IMR-90 (cell line): ENCODE results near the gene OSTM1. TPM values are rescaled to one million over a fixed set of nuclear protein-coding genes. Genes with fewer than 3 reads are reported as not detected.

Source experiments
- ATAC-seq: fragments of 200-7000 bp; cut with Tn5 transposase; 2 replicates; pipeline ENCODE4 v1.9.1; 2020; ENCODE audit warnings: low read depth, mild to moderate bottlenecking, moderate library complexity
- BruUV-seq: library from RNA; stranded (reverse); fragments of 400-500 nt; replicated peaks from 2 replicates; lab custom pipeline; 2021; lab: Mats Ljungman, UMichigan
- CTCF ChIA-PET: fragments of 300-600 bp; formaldehyde crosslinking; extraction: SDS; loops from one replicate; lab custom pipeline; 2021; ENCODE audit warnings: antibody characterized with exemption; lab: Yijun Ruan, JAX
- POLR2A ChIA-PET: fragments of 300-600 bp; sonication (Branson Sonifier 250); formaldehyde crosslinking; loops from one replicate; lab custom pipeline; 2022; ENCODE audit warnings: antibody characterized with exemption; ENCODE audit not compliant: unreplicated experiment; lab: Charles Lee
- DNase-seq: peaks from one replicate; pipeline ENCODE4 v3.0.0; 2013
- H2AFZ ChIP-seq: replicated peaks from 2 replicates; pipeline ENCODE3; 2013; ENCODE audit warnings: low read length, mild to moderate bottlenecking; ENCODE audit not compliant: poor library complexity
- H2AK5ac ChIP-seq: 2 replicates; pipeline ENCODE4 v1.6.1; 2013; ENCODE audit warnings: low read depth, low read length, inconsistent platforms
- H2AK9ac ChIP-seq: replicated peaks from 2 replicates; pipeline ENCODE3; 2013; ENCODE audit warnings: mild to moderate bottlenecking, low read depth, low read length, moderate library complexity; ENCODE audit not compliant: poor library complexity
- H2BK120ac ChIP-seq: 2 replicates; pipeline ENCODE4 v1.6.1; 2013; ENCODE audit warnings: low read depth, low read length, inconsistent platforms
- H2BK15ac ChIP-seq: 3 replicates; pipeline ENCODE4 v1.6.1; 2013; ENCODE audit warnings: low read depth, low read length, inconsistent platforms
- H2BK20ac ChIP-seq: 2 replicates; pipeline ENCODE4 v1.6.1; 2013; ENCODE audit warnings: low read depth, mild to moderate bottlenecking, inconsistent platforms, low read length, moderate library complexity
- H2BK5ac ChIP-seq: 2 replicates; pipeline ENCODE4 v1.6.1; 2013; ENCODE audit warnings: mild to moderate bottlenecking, low read depth, low read length, inconsistent platforms; ENCODE audit not compliant: poor library complexity, severe bottlenecking
- H3K14ac ChIP-seq: replicated peaks from 2 replicates; pipeline ENCODE4 v1.6.1; 2013; ENCODE audit warnings: low read depth, low read length, inconsistent platforms
- H3K18ac ChIP-seq: 2 replicates; pipeline ENCODE4 v1.6.1; 2013; ENCODE audit warnings: low read depth, low read length, control low read depth
- H3K23ac ChIP-seq: 2 replicates; pipeline ENCODE4 v1.6.1; 2013; ENCODE audit warnings: low read depth, low read length, inconsistent platforms
- H3K27ac ChIP-seq: 2 replicates; pipeline ENCODE4 v1.5.1; 2013; ENCODE audit warnings: mild to moderate bottlenecking, control low read depth, low read length; ENCODE audit not compliant: insufficient read depth
- H3K27me3 ChIP-seq: 2 replicates; pipeline ENCODE4 v1.6.1; 2013; ENCODE audit warnings: low read length; ENCODE audit not compliant: control insufficient read depth, insufficient read depth
- H3K36me3 ChIP-seq: 2 replicates; pipeline ENCODE4 v1.6.1; 2013; ENCODE audit warnings: low read length, mixed read lengths; ENCODE audit not compliant: control insufficient read depth, insufficient read depth
- H3K4ac ChIP-seq: 2 replicates; pipeline ENCODE4 v1.6.1; 2013; ENCODE audit warnings: low read depth, low read length, inconsistent platforms
- H3K4me1 ChIP-seq: 2 replicates; pipeline ENCODE4 v1.6.1; 2013; ENCODE audit warnings: low read length, mixed read lengths; ENCODE audit not compliant: control insufficient read depth, insufficient read depth
- H3K4me2 ChIP-seq: 2 replicates; pipeline ENCODE4 v1.6.1; 2013; ENCODE audit warnings: low read depth, mild to moderate bottlenecking, control low read depth, low read length, moderate library complexity
- H3K4me3 ChIP-seq: 2 replicates; pipeline ENCODE4 v1.5.1; 2013; ENCODE audit warnings: low read depth, mild to moderate bottlenecking, control low read depth, low read length, moderate library complexity; ENCODE audit not compliant: insufficient read depth
- H3K56ac ChIP-seq: 2 replicates; pipeline ENCODE4 v1.6.1; 2013; ENCODE audit warnings: low read length, inconsistent platforms; ENCODE audit not compliant: insufficient read depth; ENCODE audit errors: extremely low read depth
- H3K79me1 ChIP-seq, 2 experiments: 2 replicates each; pipeline ENCODE4 v1.6.1; 2013; ENCODE audit warnings: low read length in 2 of 2, inconsistent platforms in 1 of 2, low read depth in 1 of 2
- H3K9ac ChIP-seq: 2 replicates; pipeline ENCODE4 v1.6.1; 2013; ENCODE audit warnings: low read depth, low read length, control low read depth
- H3K9me1 ChIP-seq: 2 replicates; pipeline ENCODE4 v1.6.1; 2013; ENCODE audit warnings: low read length, inconsistent platforms; ENCODE audit not compliant: insufficient read depth
- H3K9me3 ChIP-seq: 2 replicates; pipeline ENCODE4 v1.6.1; 2013; ENCODE audit warnings: low read length; ENCODE audit not compliant: control insufficient read depth, insufficient read depth
- H4K20me1 ChIP-seq: 2 replicates; pipeline ENCODE4 v1.6.1; 2013; ENCODE audit warnings: low read length, inconsistent platforms; ENCODE audit not compliant: insufficient read depth
- H4K5ac ChIP-seq: 2 replicates; pipeline ENCODE4 v1.6.1; 2013; ENCODE audit warnings: mild to moderate bottlenecking, low read depth, low read length, control low read depth
- H4K8ac ChIP-seq, 2 experiments: 2 replicates each; pipeline ENCODE4 v1.6.1; 2013; ENCODE audit warnings: low read depth in 2 of 2, low read length in 2 of 2, control low read depth in 1 of 2, inconsistent platforms in 1 of 2
- H4K91ac ChIP-seq: 2 replicates; pipeline ENCODE4 v1.6.1; 2013; ENCODE audit warnings: low read depth, low read length, inconsistent platforms; ENCODE audit not compliant: insufficient read depth
- CHD1 ChIP-seq: IDR thresholded peaks from 2 replicates; pipeline ENCODE4 v1.6.1; 2012; ENCODE audit warnings: low read depth, low read length, improper control_type of control experiment
- MAFK ChIP-seq: IDR thresholded peaks from 2 replicates; pipeline ENCODE4 v1.6.1; 2012; ENCODE audit warnings: low read depth, low read length, improper control_type of control experiment
- MAZ ChIP-seq: IDR thresholded peaks from 2 replicates; pipeline ENCODE4 v1.6.1; 2012; ENCODE audit warnings: low read depth, mild to moderate bottlenecking, low read length, improper control_type of control experiment, moderate library complexity, borderline replicate concordance
- NFE2L2 ChIP-seq: fragments of 150-350 bp; IDR thresholded peaks from 2 replicates; pipeline ENCODE4 v1.6.1; 2016; ENCODE audit warnings: low read depth, mild to moderate bottlenecking, low read length
- POLR2A ChIP-seq: IDR thresholded peaks from 2 replicates; pipeline ENCODE4 v1.6.1; 2012; ENCODE audit warnings: mild to moderate bottlenecking, low read depth, low read length
- RCOR1 ChIP-seq: IDR thresholded peaks from 2 replicates; pipeline ENCODE4 v1.6.1; 2012; ENCODE audit warnings: mild to moderate bottlenecking, low read length, improper control_type of control experiment; ENCODE audit not compliant: insufficient replicate concordance
- RFX5 ChIP-seq: IDR thresholded peaks from 2 replicates; pipeline ENCODE4 v1.8.0; 2012; ENCODE audit warnings: low read depth, mild to moderate bottlenecking, low read length, moderate library complexity
- SMC3 ChIP-seq: fragments of 150-350 bp; IDR thresholded peaks from 2 replicates; pipeline ENCODE4 v1.6.1; 2016; ENCODE audit warnings: low read depth, mild to moderate bottlenecking, antibody characterized with exemption, low read length, moderate library complexity
- WGBS, 2 experiments: methylation state at CpG; one replicate each; pipeline versions ENCODE4 v1.1.5 to v1.1.7; 2013; ENCODE audit warnings: missing lambda C conversion rate in 2 of 2; ENCODE audit not compliant: insufficient read length in 1 of 2; ENCODE audit errors: extremely low coverage in 2 of 2; 5-methylcytosine and 5-hydroxymethylcytosine counted together
- dilution Hi-C: fragments of 300-500 bp; cut with HindIII; formaldehyde crosslinking; loops from one replicate; pipeline ENCODE4 v1.14.3; 2018; ENCODE audit warnings: low sequenced_read_pairs; ENCODE audit not compliant: unreplicated experiment
- in situ Hi-C: fragments of 300-500 bp; cut with MboI; formaldehyde crosslinking; loops from 3 replicates; pipeline ENCODE4 v1.14.3; 2019; ENCODE audit warnings: low sequenced_read_pairs, inconsistent platforms, mixed read lengths
- intact Hi-C: fragments of 100-400 bp; cut with micrococcal nuclease; formaldehyde crosslinking; loops from 2 replicates; pipeline ENCODE4 v1.10.0; 2022
- polyA plus RNA-seq, 3 experiments: library from polyadenylated mRNA; depleted of rRNA; stranded (reverse); fragments of >200 nt; gene quantifications; 2 replicates each; pipeline ENCODE4 v1.2.3, GENCODE V29; 2012; ENCODE audit warnings: low replicate concordance in 1 of 3
- total RNA-seq: library from RNA; depleted of rRNA; stranded (reverse); fragments of >200 nt; gene quantifications from 2 replicates; pipeline ENCODE4 v1.2.3, GENCODE V29; 2012
- TF ChIP-seq, protein P1 (sequence below): conservative IDR thresholded peaks from 2 replicates; pipeline ENCODE4 v1.5.1; 2012; ENCODE audit warnings: mild to moderate bottlenecking, low read depth, low read length, improper control_type of control experiment
- TF ChIP-seq, protein P2 (sequence below): fragments of 150-350 bp; IDR thresholded peaks from 2 replicates; pipeline ENCODE4 v1.6.1; 2016; ENCODE audit warnings: low read depth, mild to moderate bottlenecking, low read length, moderate library complexity, borderline replicate concordance

The OSTM1 gene
- total and polyA plus RNA-seq, 2 of the 4 experiments (the other 2 are of a cell fraction), result 8.0 to 24.7 TPM

DNA sequence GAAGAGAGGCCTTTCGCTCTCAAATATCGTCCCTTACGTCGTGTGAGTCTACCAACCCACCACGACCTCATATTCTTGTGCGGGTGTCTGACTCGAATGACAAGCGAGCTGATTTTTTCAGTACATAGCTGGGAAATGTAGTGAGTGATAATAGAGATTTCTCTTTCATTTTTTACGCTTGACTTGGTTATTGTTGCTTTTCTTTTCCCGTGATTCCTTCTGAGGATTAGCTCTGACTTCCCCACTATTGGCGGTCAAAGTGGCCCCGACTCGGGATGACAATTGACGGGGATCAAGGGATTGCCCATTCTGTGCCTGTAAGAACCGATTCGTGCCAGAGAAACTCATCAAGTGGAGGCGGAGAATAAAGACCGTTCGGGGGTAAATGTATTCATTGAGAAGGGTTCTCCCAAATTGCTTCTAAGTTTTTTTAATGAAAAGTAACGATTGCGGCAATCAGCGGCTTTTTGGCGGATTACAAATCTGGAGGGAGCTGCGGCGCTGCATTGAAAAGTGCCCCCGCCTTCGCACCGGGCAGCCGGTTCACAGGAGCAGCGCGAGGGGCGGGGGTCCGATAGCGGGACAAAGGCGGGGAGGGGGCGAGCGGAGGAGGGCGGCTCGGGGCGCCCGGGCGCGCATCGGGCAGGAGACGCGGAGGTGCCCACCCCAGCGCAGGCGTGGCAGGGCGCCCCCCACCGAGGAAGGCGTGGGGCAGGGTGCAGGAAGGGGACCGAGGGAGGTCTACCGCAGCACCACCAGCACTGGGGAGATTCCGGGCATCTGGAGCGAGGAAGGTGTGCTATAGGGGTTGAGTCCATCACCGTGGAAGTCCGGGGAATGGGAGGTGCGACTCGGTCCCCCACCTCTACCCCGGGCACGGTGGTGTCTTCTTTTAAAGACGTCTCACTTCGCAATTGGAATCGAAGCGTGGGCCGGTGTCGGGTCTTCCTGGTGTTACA lies 44.5 kb upstream of the OSTM1 start:
- dilution Hi-C loops, result no loop called here
- H3K9me1 ChIP-seq, result no peaks in the 10 kb centered on the region
- no peak overlapping the region for H3K9ac ChIP-seq
- TF ChIP-seq, protein P1, sequence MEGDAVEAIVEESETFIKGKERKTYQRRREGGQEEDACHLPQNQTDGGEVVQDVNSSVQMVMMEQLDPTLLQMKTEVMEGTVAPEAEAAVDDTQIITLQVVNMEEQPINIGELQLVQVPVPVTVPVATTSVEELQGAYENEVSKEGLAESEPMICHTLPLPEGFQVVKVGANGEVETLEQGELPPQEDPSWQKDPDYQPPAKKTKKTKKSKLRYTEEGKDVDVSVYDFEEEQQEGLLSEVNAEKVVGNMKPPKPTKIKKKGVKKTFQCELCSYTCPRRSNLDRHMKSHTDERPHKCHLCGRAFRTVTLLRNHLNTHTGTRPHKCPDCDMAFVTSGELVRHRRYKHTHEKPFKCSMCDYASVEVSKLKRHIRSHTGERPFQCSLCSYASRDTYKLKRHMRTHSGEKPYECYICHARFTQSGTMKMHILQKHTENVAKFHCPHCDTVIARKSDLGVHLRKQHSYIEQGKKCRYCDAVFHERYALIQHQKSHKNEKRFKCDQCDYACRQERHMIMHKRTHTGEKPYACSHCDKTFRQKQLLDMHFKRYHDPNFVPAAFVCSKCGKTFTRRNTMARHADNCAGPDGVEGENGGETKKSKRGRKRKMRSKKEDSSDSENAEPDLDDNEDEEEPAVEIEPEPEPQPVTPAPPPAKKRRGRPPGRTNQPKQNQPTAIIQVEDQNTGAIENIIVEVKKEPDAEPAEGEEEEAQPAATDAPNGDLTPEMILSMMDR, result no peak
- no peak for TF ChIP-seq RFX5
- TF ChIP-seq MAZ, result no peak
- TF ChIP-seq MAFK, result no peak
- TF ChIP-seq CHD1, result no peak
- no peak for TF ChIP-seq NFE2L2
- TF ChIP-seq, protein P2, sequence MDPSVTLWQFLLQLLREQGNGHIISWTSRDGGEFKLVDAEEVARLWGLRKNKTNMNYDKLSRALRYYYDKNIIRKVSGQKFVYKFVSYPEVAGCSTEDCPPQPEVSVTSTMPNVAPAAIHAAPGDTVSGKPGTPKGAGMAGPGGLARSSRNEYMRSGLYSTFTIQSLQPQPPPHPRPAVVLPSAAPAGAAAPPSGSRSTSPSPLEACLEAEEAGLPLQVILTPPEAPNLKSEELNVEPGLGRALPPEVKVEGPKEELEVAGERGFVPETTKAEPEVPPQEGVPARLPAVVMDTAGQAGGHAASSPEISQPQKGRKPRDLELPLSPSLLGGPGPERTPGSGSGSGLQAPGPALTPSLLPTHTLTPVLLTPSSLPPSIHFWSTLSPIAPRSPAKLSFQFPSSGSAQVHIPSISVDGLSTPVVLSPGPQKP, result no peak
- no peak for TF ChIP-seq POLR2A
- no peak for TF ChIP-seq SMC3
- TF ChIP-seq RCOR1, result no peak
- H4K91ac ChIP-seq, result no peak overlapping the region
- H3K4me2 ChIP-seq, result peak overlapping the region; percentile 79
- CTCF ChIA-PET, result interaction anchor here (1.2 kb wide), 1 partner anchor 373 kb away, joined by 3 read pairs; no protein-coding TSS in a partner anchor
- H3K79me1 ChIP-seq, result no peaks in the 10 kb centered on the region
- no TSS peak for BruUV-seq
- H4K5ac ChIP-seq, result no peak overlapping the region
- H3K18ac ChIP-seq, result no peak overlapping the region
- WGBS, 2 experiments, result 3% methylated on average over 17 of the region's 67 CpGs; no CpG with 5 or more reads in 1 of the 2 experiments
- POLR2A ChIA-PET, result no interaction called here
- no peak overlapping the region for H4K8ac ChIP-seq
- H2BK20ac ChIP-seq, result no peak overlapping the region
- no peak overlapping the region for H2BK5ac ChIP-seq
- no peak overlapping the region for H2BK120ac ChIP-seq
- H3K9me3 ChIP-seq, result peaks cover 1% of the 10 kb centered on the region; the same call in 1 of the 2 replicates
- H3K4ac ChIP-seq, result no peak overlapping the region
- H4K20me1 ChIP-seq, result 0 out of 2 replicates have a peak, but pooled peaks cover under 1% of the 10 kb centered on the region
- peaks cover 92% of the 10 kb centered on the region for H3K27me3 ChIP-seq
- peak overlapping the region; percentile 3 for H2AFZ ChIP-seq
- no peaks in the 10 kb centered on the region; the same call in 1 of the 2 replicates for H3K4me1 ChIP-seq
- H3K27ac ChIP-seq, result no peak overlapping the region
- DNase-seq (no peak), ATAC-seq (no peak)
- peak overlapping the region; percentile 23 for H3K4me3 ChIP-seq
- H3K14ac ChIP-seq, result no peak overlapping the region
- no peaks in the 10 kb centered on the region for H3K36me3 ChIP-seq
- no peak overlapping the region for H3K56ac ChIP-seq
- H2AK5ac ChIP-seq, result no peak overlapping the region
- in situ Hi-C loops, result loop anchor here (10.0 kb wide), 1 partner anchor 376 kb away; no protein-coding TSS in a partner anchor
- H2AK9ac ChIP-seq, result no peak overlapping the region
- no peak overlapping the region for H2BK15ac ChIP-seq
- peak overlapping the region; percentile 59; the same call in 1 of the 2 replicates for H3K23ac ChIP-seq
- intact Hi-C loops, result no loop called here
